Ishikawa (cell line): ENCODE measurements around the gene FAH.

Experiments
- CEBPB ChIP-seq: IDR thresholded peaks from 2 replicates; pipeline ENCODE4 v1.6.1; 2012
- CREB1 ChIP-seq: IDR thresholded peaks from 2 replicates; pipeline ENCODE4 v1.6.1; 2012; ENCODE audit warnings: low read depth
- EGR1 ChIP-seq: IDR thresholded peaks from 2 replicates; pipeline ENCODE4 v1.6.1; 2012
- EP300 ChIP-seq: IDR thresholded peaks from 2 replicates; pipeline ENCODE4 v1.6.1; 2012; ENCODE audit warnings: borderline replicate concordance
- FOXM1 ChIP-seq: IDR thresholded peaks from 2 replicates; pipeline ENCODE4 v1.6.1; 2012; ENCODE audit warnings: low read depth, borderline replicate concordance
- NFIC ChIP-seq: IDR thresholded peaks from 2 replicates; pipeline ENCODE4 v1.6.1; 2012
- RAD21 ChIP-seq: IDR thresholded peaks from 2 replicates; pipeline ENCODE4 v1.6.1; 2012; ENCODE audit warnings: low read depth
- TAF1 ChIP-seq: IDR thresholded peaks from 2 replicates; pipeline ENCODE4 v1.6.1; 2012; ENCODE audit warnings: low read depth, mild to moderate bottlenecking
- TCF12 ChIP-seq: IDR thresholded peaks from 2 replicates; pipeline ENCODE4 v1.6.1; 2012; ENCODE audit warnings: low read depth
- TEAD4 ChIP-seq: IDR thresholded peaks from 2 replicates; pipeline ENCODE4 v1.6.1; 2012
- YY1 ChIP-seq: IDR thresholded peaks from 2 replicates; pipeline ENCODE4 v1.6.1; 2012; ENCODE audit warnings: low read depth
- ZBTB7A ChIP-seq: IDR thresholded peaks from 2 replicates; pipeline ENCODE4 v1.6.1; 2012; ENCODE audit warnings: low read depth
- TF ChIP-seq, protein P1 (sequence below): IDR thresholded peaks from 2 replicates; pipeline ENCODE4 v1.6.1; 2012; ENCODE audit warnings: low read depth, mild to moderate bottlenecking
- TF ChIP-seq, protein P2 (sequence below): IDR thresholded peaks from 2 replicates; pipeline ENCODE4 v1.6.1; 2012
- TF ChIP-seq, protein P3 (sequence below): IDR thresholded peaks from 2 replicates; pipeline ENCODE4 v1.6.1; 2012

FAH gene

DNA sequence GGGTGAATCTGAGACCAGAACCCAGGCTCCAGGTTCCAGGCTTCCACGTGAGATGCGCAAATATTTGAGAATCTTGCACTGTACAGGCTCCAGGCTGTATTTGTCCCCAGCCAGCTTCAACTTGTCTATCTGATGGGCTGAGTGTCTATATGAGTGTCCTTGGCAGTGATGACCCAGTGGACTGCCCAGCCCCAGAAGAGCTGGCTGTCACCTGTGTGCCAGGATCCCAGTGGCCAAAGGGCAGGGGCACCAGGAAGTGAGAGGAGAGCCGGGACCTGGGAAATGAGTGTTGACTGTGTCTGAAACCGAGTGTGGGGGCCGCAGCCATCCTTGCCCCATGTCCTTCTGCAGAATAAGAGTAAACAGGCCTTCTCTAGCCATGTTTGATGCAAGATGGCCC is 10.4 kb downstream of the FAH start:
- TF ChIP-seq YY1 = no peak
- TF ChIP-seq EGR1 = no peak
- TF ChIP-seq EP300 = no peak
- TF ChIP-seq, protein P1, sequence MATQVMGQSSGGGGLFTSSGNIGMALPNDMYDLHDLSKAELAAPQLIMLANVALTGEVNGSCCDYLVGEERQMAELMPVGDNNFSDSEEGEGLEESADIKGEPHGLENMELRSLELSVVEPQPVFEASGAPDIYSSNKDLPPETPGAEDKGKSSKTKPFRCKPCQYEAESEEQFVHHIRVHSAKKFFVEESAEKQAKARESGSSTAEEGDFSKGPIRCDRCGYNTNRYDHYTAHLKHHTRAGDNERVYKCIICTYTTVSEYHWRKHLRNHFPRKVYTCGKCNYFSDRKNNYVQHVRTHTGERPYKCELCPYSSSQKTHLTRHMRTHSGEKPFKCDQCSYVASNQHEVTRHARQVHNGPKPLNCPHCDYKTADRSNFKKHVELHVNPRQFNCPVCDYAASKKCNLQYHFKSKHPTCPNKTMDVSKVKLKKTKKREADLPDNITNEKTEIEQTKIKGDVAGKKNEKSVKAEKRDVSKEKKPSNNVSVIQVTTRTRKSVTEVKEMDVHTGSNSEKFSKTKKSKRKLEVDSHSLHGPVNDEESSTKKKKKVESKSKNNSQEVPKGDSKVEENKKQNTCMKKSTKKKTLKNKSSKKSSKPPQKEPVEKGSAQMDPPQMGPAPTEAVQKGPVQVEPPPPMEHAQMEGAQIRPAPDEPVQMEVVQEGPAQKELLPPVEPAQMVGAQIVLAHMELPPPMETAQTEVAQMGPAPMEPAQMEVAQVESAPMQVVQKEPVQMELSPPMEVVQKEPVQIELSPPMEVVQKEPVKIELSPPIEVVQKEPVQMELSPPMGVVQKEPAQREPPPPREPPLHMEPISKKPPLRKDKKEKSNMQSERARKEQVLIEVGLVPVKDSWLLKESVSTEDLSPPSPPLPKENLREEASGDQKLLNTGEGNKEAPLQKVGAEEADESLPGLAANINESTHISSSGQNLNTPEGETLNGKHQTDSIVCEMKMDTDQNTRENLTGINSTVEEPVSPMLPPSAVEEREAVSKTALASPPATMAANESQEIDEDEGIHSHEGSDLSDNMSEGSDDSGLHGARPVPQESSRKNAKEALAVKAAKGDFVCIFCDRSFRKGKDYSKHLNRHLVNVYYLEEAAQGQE = no peak
- TF ChIP-seq, protein P2, sequence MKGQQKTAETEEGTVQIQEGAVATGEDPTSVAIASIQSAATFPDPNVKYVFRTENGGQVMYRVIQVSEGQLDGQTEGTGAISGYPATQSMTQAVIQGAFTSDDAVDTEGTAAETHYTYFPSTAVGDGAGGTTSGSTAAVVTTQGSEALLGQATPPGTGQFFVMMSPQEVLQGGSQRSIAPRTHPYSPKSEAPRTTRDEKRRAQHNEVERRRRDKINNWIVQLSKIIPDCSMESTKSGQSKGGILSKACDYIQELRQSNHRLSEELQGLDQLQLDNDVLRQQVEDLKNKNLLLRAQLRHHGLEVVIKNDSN = no peak
- TF ChIP-seq CEBPB = no peak
- no peak for TF ChIP-seq TAF1
- no peak for TF ChIP-seq TEAD4
- TF ChIP-seq, protein P3, sequence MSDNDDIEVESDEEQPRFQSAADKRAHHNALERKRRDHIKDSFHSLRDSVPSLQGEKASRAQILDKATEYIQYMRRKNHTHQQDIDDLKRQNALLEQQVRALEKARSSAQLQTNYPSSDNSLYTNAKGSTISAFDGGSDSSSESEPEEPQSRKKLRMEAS = no peak
- TF ChIP-seq NFIC = no peak
- TF ChIP-seq ZBTB7A = no peak
- TF ChIP-seq CREB1 = no peak

DNA sequence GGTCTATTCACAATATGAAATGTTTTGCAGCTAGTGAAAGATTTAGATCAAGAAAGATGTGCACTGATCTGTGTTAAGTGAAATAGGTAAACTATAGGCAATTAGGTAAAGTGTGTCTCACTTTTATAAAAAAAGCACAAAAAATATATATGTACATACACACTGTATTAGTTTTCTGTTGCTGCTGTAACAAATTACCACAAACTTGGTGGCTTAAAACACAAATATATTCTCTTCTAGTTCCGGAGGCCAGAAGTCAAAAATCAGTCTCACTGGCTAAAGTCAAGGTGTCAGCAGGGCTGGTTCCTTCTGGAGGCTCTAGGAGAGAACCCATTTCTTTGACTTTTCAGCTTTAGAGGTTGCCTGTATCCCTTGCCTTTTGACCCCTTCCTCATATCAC is 11.1 kb downstream of the FAH start:
- TF ChIP-seq NFIC = no peak
- TF ChIP-seq, protein P3 = no peak
- TF ChIP-seq TAF1 = no peak
- TF ChIP-seq, protein P2 = no peak
- no peak for TF ChIP-seq FOXM1

DNA sequence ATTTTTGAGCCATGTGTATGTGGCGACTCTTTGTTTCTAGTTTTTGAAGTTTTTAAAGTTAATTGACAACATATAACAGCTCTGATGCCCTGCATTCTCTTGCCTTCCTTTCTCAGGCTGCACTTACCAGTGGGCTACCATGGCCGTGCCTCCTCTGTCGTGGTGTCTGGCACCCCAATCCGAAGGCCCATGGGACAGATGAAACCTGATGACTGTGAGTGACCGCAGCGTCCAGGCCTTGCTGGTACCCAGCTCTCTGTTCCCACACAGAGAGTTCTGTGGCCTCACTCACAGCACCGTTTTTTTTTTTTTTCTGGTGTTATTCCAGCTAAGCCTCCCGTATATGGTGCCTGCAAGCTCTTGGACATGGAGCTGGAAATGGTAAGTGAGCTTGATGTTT is 15.1 kb downstream of the FAH start:
- TF ChIP-seq EP300 (no peak), RAD21 (no peak), CREB1 (no peak), EGR1 (no peak), YY1 (no peak), FOXM1 (no peak), TEAD4 (no peak), TAF1 (no peak), CEBPB (no peak), NFIC (no peak), TCF12 (no peak), ZBTB7A (no peak)
- TF ChIP-seq, protein P3 = no peak
- TF ChIP-seq, protein P2 = no peak
- TF ChIP-seq, protein P1 = no peak

- TF ChIP-seq EGR1 (no peak), ZBTB7A (no peak), TEAD4 (no peak), TCF12 (no peak), FOXM1 (no peak), CREB1 (no peak), YY1 (no peak), EP300 (no peak), NFIC (no peak)
- TF ChIP-seq, protein P1 = no peak
- TF ChIP-seq, protein P2 = no peak
Measured at GRCh38 chr15:80168421-80168820, 15.6 kb downstream of the FAH start.
